ENCODE results near the gene BPHL.
"Not testable (repeated sequence)": the region's sequence is repeated elsewhere in the genome, so short reads cannot be mapped to it uniquely, and the experiment has no call there.

Gene BPHL

DNA sequence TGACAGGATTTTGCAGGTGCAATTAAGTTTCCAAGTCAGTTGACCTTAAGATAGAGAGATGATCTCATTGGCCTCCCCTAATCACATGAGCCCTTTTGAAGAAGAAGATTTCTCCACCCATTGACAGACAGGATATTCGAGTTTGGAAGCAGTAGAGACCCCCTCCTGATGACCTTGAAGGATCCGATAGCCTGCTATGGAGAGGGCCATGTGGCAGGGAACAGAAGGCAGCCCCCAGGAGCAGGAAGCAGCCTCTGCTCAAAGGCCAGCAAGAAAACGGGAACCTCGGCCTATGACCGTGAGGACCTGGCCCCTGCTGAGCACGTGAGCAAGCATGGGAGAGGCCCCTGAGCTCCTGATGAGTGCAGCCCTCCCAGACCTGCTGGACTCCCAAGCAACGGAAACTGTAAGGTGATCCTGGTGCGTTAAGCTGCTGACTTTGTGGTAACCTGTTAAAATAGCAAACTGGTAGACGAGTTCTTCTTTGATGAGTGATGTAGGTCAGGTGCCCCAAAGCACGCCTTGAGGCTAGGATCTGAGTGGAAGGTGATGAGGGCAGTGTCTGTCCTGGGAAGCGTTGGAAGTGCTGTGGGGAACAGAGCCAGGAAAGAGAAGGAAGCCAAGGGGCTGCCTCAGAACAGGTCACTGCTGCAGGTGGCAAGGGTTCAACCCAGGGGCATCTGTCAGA lies 57.3 kb downstream of the BPHL start:
- in situ Hi-C loops (cut with MboI; ENCODE audit: low sequenced_read_pairs): no loop called here

GRCh38 chr6:3176562-3177355 lies 58.2 kb downstream of the BPHL start:
- in situ Hi-C loops (cut with MboI; ENCODE audit: low sequenced_read_pairs): no loop called here

GRCh38 chr6:3178666-3179065 lies 60.2 kb downstream of the BPHL start:
- in situ Hi-C loops (cut with MboI; ENCODE audit: low sequenced_read_pairs): not testable (repeated sequence)

GRCh38 chr6:3179945-3180344 lies 61.4 kb downstream of the BPHL start:
- in situ Hi-C loops (cut with MboI; ENCODE audit: low sequenced_read_pairs): not testable (repeated sequence)

GRCh38 chr6:3181105-3181504 lies 62.6 kb downstream of the BPHL start:
- in situ Hi-C loops (cut with MboI; ENCODE audit: low sequenced_read_pairs): no loop called here

DNA sequence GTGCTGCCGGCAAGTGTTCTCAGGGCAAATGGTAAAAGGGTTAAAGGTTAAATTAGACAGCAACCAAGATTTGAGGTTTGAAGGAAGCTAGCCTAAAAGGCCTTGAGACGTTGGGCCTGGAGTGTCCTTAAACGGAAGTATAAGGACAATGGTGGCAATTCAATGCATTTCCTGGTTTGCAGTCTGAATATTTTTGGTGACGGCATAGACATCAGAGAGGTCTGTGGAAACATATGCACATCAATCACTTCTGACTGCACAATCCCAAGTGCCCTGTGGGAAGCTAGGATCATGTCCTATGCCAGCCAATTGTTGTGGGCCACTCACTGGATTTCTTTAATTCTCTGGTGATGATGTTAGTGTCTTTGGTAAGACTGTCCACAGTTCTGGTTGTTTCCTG lies 64.6 kb downstream of the BPHL start:
- in situ Hi-C loops (cut with MboI; ENCODE audit: low sequenced_read_pairs): no loop called here

DNA sequence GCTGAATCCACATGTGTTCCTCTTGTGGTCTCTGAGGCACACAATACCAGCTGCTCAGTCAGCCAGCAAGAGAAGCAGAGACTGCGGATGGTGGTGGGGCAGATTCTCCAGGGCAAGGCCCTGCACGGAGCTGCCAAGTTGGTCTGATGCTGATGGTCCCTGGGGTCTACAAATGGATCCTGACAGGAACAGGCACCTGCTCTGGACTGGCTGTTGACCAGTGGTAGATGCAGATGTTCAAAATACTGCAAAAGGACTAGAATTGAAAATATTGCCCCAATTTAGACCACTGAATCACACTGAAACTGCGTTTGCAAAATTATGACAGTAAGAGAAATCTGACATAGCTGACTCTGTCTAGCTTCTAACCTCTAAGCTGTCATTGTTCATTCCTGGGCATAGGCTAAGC lies 68.5 kb downstream of the BPHL start:
- in situ Hi-C loops (cut with MboI; ENCODE audit: low sequenced_read_pairs): no loop called here

DNA sequence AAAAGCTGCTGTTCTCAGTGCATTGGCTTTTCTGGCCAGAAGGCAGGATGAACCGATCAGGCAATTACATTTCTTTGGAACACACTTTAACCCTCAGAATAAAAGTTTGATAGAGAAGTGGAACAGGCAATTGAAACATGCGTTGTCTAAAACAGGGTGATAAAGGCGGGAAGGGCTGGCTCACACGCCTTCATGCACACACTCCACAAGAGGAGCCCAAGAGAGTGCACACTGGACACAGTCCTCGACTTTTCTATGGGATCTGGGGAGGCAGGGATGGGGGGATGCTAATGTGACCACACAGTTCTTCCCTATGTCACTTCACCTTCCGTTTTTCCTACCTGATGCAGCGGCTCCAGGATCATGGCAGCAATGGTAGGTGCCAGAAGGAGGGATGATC lies 69.8 kb downstream of the BPHL start:
- in situ Hi-C loops (cut with MboI; ENCODE audit: low sequenced_read_pairs): no loop called here

GRCh38 chr6:3189192-3189591 lies 70.7 kb downstream of the BPHL start:
- in situ Hi-C loops (cut with MboI; ENCODE audit: low sequenced_read_pairs): not testable (repeated sequence)

DNA sequence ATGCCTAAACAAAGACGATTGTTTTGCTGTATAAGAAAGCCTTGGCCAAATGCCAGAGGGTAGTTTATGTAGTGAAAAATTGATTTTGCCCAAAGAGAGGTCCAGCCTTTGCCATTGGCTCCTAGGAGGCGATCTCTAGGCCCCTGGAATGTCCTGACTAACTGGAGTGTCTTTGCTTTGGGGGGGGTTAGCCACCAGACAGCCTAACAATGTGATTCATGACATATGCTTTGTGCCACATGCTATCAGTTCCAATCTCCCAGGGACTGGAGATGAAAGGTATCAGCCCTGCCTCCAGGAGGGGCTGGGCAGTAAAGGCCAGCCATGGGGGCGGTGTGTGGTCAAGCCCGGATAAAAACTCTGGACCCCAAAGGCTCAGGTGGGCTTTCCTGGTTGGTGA lies 71.5 kb downstream of the BPHL start:
- in situ Hi-C loops (cut with MboI; ENCODE audit: low sequenced_read_pairs): no loop called here

GRCh38 chr6:3190779-3191178 lies 72.3 kb downstream of the BPHL start:
- in situ Hi-C loops (cut with MboI; ENCODE audit: low sequenced_read_pairs): no loop called here

GRCh38 chr6:3193102-3193849 lies 74.8 kb downstream of the BPHL start:
- in situ Hi-C loops (cut with MboI; ENCODE audit: low sequenced_read_pairs): no loop called here

- in situ Hi-C loops (cut with MboI; ENCODE audit: low sequenced_read_pairs): no loop called here
These were observed 76.3 kb downstream of the BPHL start for GRCh38 chr6:3194535-3195419.

DNA sequence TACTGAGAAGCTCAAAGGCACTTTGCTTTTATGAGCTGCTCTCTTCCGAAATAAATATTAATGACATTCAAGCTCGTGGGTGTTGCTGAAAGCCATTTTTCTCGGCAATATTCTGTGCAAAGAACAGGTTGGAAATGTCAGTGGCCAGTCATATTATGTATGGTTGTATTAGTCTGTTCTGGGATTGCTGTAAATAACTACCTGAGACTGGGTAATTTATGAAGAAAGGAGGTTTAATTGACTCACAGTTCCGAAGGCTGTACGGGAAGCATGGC lies 76.8 kb downstream of the BPHL start:
- in situ Hi-C loops (cut with MboI; ENCODE audit: low sequenced_read_pairs): no loop called here

DNA sequence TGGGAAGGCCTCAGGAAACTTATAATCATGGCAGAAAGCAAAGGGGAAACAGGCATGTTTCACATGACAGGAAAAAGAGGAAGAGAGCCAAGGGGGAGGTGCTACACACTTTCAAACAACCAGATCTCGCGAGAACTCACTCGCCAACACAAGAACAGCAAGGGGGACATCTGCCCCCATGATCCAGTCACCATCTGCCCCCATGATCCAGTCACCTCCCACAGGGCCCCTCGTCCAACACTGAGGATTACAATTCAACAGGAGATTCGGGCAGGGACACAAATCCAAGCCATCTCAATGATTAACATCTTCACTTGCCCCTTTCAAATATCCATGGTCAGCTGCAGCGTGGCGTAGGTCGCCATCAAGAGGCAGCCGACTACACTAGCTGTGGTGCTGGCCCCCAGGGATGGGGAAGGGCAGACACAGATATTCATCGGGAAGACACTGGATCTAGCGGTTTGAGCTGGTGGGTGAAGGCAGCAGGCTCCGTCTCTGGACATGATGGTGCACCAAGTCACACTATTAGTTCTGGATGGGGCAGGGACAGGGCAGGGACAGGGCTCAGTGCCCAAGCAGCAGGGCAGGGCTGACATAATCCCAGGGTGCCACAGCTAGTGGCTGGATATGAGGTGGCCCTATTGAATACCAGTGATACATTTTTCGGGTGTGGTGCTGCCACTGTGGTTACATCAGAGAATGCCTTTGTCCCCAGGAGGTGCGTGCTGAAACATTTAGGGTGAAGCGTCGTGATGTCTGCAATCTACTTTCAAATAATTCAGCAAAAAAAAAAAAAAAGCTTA lies 77.4 kb downstream of the BPHL start:
- in situ Hi-C loops (cut with MboI; ENCODE audit: low sequenced_read_pairs): no loop called here

DNA sequence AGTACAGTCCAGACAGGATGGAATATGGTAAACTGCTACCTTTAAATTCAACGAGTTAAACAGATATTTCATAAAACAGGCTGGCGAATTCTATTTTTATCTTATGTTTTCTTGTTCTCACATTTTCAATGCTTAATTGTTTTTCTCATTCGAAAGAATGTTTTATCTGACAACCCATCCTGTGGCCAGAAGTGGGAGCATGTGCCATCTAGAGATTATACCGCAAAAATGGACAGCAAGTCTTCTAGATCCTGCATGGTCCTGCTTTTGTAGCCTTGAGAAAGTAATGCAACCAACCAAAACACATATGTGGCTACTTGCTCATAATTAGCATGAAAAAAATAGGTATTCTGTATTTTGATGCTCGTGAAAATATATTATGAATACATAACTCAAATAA lies 78.3 kb downstream of the BPHL start:
- in situ Hi-C loops (cut with MboI; ENCODE audit: low sequenced_read_pairs): no loop called here

DNA sequence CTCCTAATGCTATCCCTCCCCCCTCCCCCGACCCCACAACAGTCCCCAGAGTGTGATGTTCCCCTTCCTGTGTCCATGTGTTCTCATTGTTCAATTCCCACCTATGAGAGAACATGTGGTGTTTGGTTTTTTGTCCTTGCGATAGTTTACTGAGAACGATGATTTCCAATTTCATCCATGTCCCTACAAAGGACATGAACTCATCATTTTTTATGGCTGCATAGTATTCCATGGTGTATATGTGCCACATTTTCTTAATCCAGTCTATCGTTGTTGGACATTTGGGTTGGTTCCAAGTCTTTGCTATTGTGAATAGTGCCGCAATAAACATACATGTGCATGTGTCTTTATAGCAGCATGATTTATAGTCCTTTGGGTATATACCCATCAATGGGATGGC lies 79.2 kb downstream of the BPHL start:
- in situ Hi-C loops (cut with MboI; ENCODE audit: low sequenced_read_pairs): not testable (repeated sequence)

- in situ Hi-C loops (cut with MboI; ENCODE audit: low sequenced_read_pairs): no loop called here
These were observed 80.9 kb downstream of the BPHL start for GRCh38 chr6:3199382-3199781.

- in situ Hi-C loops (cut with MboI; ENCODE audit: low sequenced_read_pairs): no loop called here
These were observed 82.2 kb downstream of the BPHL start for GRCh38 chr6:3200682-3201081.

DNA sequence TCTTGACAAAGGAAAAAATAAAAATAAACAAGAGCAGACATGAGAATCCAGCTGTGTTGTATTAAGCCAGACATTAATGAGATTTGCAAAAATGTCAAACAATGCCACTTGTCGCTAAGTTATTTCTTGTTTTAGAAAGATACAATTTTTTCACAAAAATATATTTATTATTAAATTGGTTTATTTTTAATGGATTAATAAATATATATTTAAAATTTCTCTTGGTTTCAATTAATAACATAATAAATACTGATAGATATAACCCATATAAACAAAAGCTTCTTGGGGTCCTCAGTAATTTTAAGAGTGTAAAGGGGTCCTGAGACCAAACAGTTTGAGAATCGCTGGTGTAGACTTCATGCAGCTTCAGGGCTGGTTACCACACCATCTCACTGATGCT lies 82.9 kb downstream of the BPHL start:
- in situ Hi-C loops (cut with MboI; ENCODE audit: low sequenced_read_pairs): no loop called here

Data from HL-60/S4 (cell line).